GM18870 (cell line): ENCODE measurements around the gene NEIL3.

Experiments
- ATAC-seq: cut with Tn5 transposase; IDR thresholded peaks from one replicate; pipeline ENCODE4 v1.9.1; 2021; ENCODE audit warnings: moderate library complexity; ENCODE audit not compliant: unreplicated experiment

NEIL3 gene

GRCh38 chr4:177356921-177357320, 47.2 kb downstream of the NEIL3 start:
- no peak for ATAC-seq

GRCh38 chr4:177367336-177367735, 57.7 kb downstream of the NEIL3 start:
- peak; percentile 59 for ATAC-seq

GRCh38 chr4:177369372-177369771, 59.7 kb downstream of the NEIL3 start:
- no peak for ATAC-seq

GRCh38 chr4:177371461-177371860, 61.8 kb downstream of the NEIL3 start:
- no peak for ATAC-seq

GRCh38 chr4:177374966-177375365, 65.3 kb downstream of the NEIL3 start:
- no peak for ATAC-seq

- ATAC-seq: no peak
These were observed 65.7 kb downstream of the NEIL3 start for GRCh38 chr4:177375372-177375771.

- ATAC-seq: no peak
These were observed 66.3 kb downstream of the NEIL3 start for GRCh38 chr4:177376024-177376423.

- ATAC-seq: no peak
These were observed 71.1 kb downstream of the NEIL3 start for GRCh38 chr4:177380730-177381287.

- no peak for ATAC-seq
These were observed 72.2 kb downstream of the NEIL3 start for GRCh38 chr4:177381762-177382310.

- ATAC-seq: no peak
These were observed 75.3 kb downstream of the NEIL3 start for GRCh38 chr4:177384856-177385397.

- ATAC-seq: no peak
These were observed 76.1 kb downstream of the NEIL3 start for GRCh38 chr4:177385576-177386277.

GRCh38 chr4:177386278-177386815, 76.7 kb downstream of the NEIL3 start:
- no peak for ATAC-seq

GRCh38 chr4:177391287-177391686, 81.6 kb downstream of the NEIL3 start:
- no peak for ATAC-seq

GRCh38 chr4:177391953-177392352, 82.3 kb downstream of the NEIL3 start:
- no peak for ATAC-seq

- peak; percentile 55 for ATAC-seq
These were observed 83.6 kb downstream of the NEIL3 start for GRCh38 chr4:177393236-177393635.

- ATAC-seq: peak; percentile 47
These were observed 86.7 kb downstream of the NEIL3 start for GRCh38 chr4:177396352-177396751.

GRCh38 chr4:177400030-177400429, 90.4 kb downstream of the NEIL3 start:
- no peak for ATAC-seq

GRCh38 chr4:177401658-177402273, 92.1 kb downstream of the NEIL3 start:
- no peak for ATAC-seq

- no peak for ATAC-seq
These were observed 94.1 kb downstream of the NEIL3 start for GRCh38 chr4:177403746-177404145.

- no peak for ATAC-seq
These were observed 94.7 kb downstream of the NEIL3 start for GRCh38 chr4:177404342-177404741.

- no peak for ATAC-seq
These were observed 95.3 kb downstream of the NEIL3 start for GRCh38 chr4:177404986-177405385.

GRCh38 chr4:177405508-177405907, 95.8 kb downstream of the NEIL3 start:
- ATAC-seq: no peak
